HG03025 (cell line): ENCODE measurements around the gene ING5.
"Not testable (repeated sequence)": the region's sequence is repeated elsewhere in the genome, so short reads cannot be mapped to it uniquely, and the experiment has no call there.

ENCODE experiments used
- ATAC-seq: cut with Tn5 transposase; IDR thresholded peaks from one replicate; pipeline ENCODE4 v1.9.1; 2021; ENCODE audit warnings: mild to moderate bottlenecking, moderate library complexity; ENCODE audit not compliant: unreplicated experiment, low FRiP score

ING5 gene

GRCh38 chr2:241703032-241703604 lies 1.3 kb downstream of the ING5 start:
- no peak for ATAC-seq

- ATAC-seq: no peak
Observed at GRCh38 chr2:241706537-241706936, 4.7 kb downstream of the ING5 start.

GRCh38 chr2:241708879-241709278 lies 7.0 kb downstream of the ING5 start:
- no peak for ATAC-seq

- no peak for ATAC-seq
Observed at GRCh38 chr2:241719093-241719492, 17.3 kb downstream of the ING5 start.

- no peak for ATAC-seq
Observed at GRCh38 chr2:241720099-241720498, 18.3 kb downstream of the ING5 start.

- ATAC-seq: no peak
Observed at GRCh38 chr2:241720560-241720959, 18.7 kb downstream of the ING5 start.

GRCh38 chr2:241721852-241722251 lies 20.0 kb downstream of the ING5 start:
- ATAC-seq: no peak

GRCh38 chr2:241722896-241723454 lies 21.1 kb downstream of the ING5 start:
- no peak for ATAC-seq

- no peak for ATAC-seq
Observed at GRCh38 chr2:241724259-241724974, 22.6 kb downstream of the ING5 start.

- ATAC-seq: no peak
Observed at GRCh38 chr2:241724975-241725870, 23.4 kb downstream of the ING5 start.

- no peak for ATAC-seq
Observed at GRCh38 chr2:241726459-241726858, 24.6 kb downstream of the ING5 start.

GRCh38 chr2:241728000-241728399 lies 26.2 kb downstream of the ING5 start:
- ATAC-seq: no peak

- no peak for ATAC-seq
Observed at GRCh38 chr2:241728627-241729026, 26.8 kb downstream of the ING5 start.

- no peak for ATAC-seq
Observed at GRCh38 chr2:241729868-241730267, 28.0 kb downstream of the ING5 start.

- ATAC-seq: no peak
Observed at GRCh38 chr2:241730671-241731293, 28.9 kb downstream of the ING5 start.

- ATAC-seq: not testable (repeated sequence)
Observed at GRCh38 chr2:241732513-241733186, 30.8 kb downstream of the ING5 start.

GRCh38 chr2:241733391-241734207 lies 31.8 kb downstream of the ING5 start:
- ATAC-seq: no peak

GRCh38 chr2:241734208-241734466 lies 32.3 kb downstream of the ING5 start:
- peak; percentile 24 for ATAC-seq

- ATAC-seq: peak; percentile 63
Observed at GRCh38 chr2:241734467-241735208, 32.8 kb downstream of the ING5 start, which contains the start of gene D2HGDH. D2HGDH (plus strand) TSS chr2:241734630; CDS start chr2:241735225, 595 bp downstream.
